H1 (cell line): Measurements from ENCODE around the gene HS3ST6. TPM values are rescaled to one million over a fixed set of nuclear protein-coding genes. Genes with fewer than 3 reads are reported as not detected.

Experiments used
- ATF2 ChIP-seq: IDR thresholded peaks from 2 replicates; pipeline ENCODE4 v1.6.1; 2012; ENCODE audit warnings: low read length, inconsistent platforms
- CBX8 ChIP-seq: fragments of 300-800, 300-1000 bp; sonication (generic); IDR thresholded peaks from 2 replicates; pipeline ENCODE4 v1.7.1; 2016; ENCODE audit warnings: low read depth, low read length, borderline replicate concordance
- CHD2 ChIP-seq: IDR thresholded peaks from 2 replicates; pipeline ENCODE4 v1.6.1; 2012; ENCODE audit warnings: low read length, improper control_type of control experiment
- EP300 ChIP-seq, 2 experiments: IDR thresholded peaks; 1 replicate in 1 of 2; 2 replicates in 1 of 2; pipeline ENCODE4 v1.6.1; 2011 to 2012; ENCODE audit warnings: low read depth in 2 of 2, low read length in 2 of 2, mild to moderate bottlenecking in 2 of 2, borderline replicate concordance in 1 of 2, inconsistent platforms in 1 of 2, moderate library complexity in 1 of 2
- EZH2 ChIP-seq: fragments of 200-600 bp; sonication (generic); IDR thresholded peaks from 2 replicates; pipeline ENCODE4 v1.7.1; 2012; ENCODE audit warnings: low read depth, mild to moderate bottlenecking, moderate library complexity, low read length, inconsistent platforms; ENCODE audit not compliant: severe bottlenecking
- GABPA ChIP-seq: IDR thresholded peaks from 2 replicates; pipeline ENCODE4 v1.6.1; 2011; ENCODE audit warnings: mild to moderate bottlenecking, low read length, moderate library complexity, borderline replicate concordance; ENCODE audit not compliant: insufficient read depth
- HDAC2 ChIP-seq, 2 experiments: fragments of 300-600 bp in 1 of 2; sonication (generic) in 1 of 2; IDR thresholded peaks; 2 replicates each; pipeline ENCODE4 v1.6.1; 2011 to 2012; ENCODE audit warnings: low read depth in 2 of 2, low read length in 2 of 2, mild to moderate bottlenecking in 2 of 2, moderate library complexity in 2 of 2, borderline replicate concordance in 1 of 2, inconsistent platforms in 1 of 2
- KDM5A ChIP-seq: fragments of 200-600 bp; IDR thresholded peaks from 2 replicates; pipeline ENCODE4 v1.7.1; 2012; ENCODE audit warnings: mild to moderate bottlenecking, low read length, inconsistent platforms, mixed read lengths
- RBBP5 ChIP-seq: IDR thresholded peaks from 2 replicates; pipeline ENCODE4 v1.7.1; 2012; ENCODE audit warnings: low read depth, mild to moderate bottlenecking, inconsistent platforms, low read length, moderate library complexity, borderline replicate concordance
- RNF2 ChIP-seq: fragments of 200-900, 300-1000 bp; sonication (generic); IDR thresholded peaks from 2 replicates; pipeline ENCODE4 v1.7.1; 2016; ENCODE audit warnings: borderline replicate concordance, low read depth, mild to moderate bottlenecking, antibody characterized with exemption, low read length; ENCODE audit not compliant: poor library complexity, severe bottlenecking; ENCODE audit errors: missing control alignments
- SIN3A ChIP-seq, 2 experiments: IDR thresholded peaks in 1 of 2; conservative IDR thresholded peaks in 1 of 2; 2 replicates each; pipeline ENCODE4 v1.6.1; 2011 to 2012; ENCODE audit warnings: low read length in 2 of 2, improper control_type of control experiment in 1 of 2, low read depth in 1 of 2, mild to moderate bottlenecking in 1 of 2
- TAF1 ChIP-seq: IDR thresholded peaks from 2 replicates; pipeline ENCODE4 v1.6.1; 2011; ENCODE audit warnings: mild to moderate bottlenecking, low read depth, low read length
- TBP ChIP-seq: IDR thresholded peaks from 2 replicates; pipeline ENCODE4 v1.6.1; 2011; ENCODE audit warnings: low read depth, low read length, improper control_type of control experiment
- USF2 ChIP-seq: IDR thresholded peaks from 2 replicates; pipeline ENCODE4 v1.6.1; 2011; ENCODE audit warnings: low read length, improper control_type of control experiment
- YY1 ChIP-seq: IDR thresholded peaks from 2 replicates; pipeline ENCODE4 v1.6.1; 2011; ENCODE audit warnings: low read depth, mild to moderate bottlenecking, low read length
- polyA plus RNA-seq, 7 experiments: library from polyadenylated mRNA; depleted of rRNA in 3 of 7; stranded (reverse) in 5 of 7; unstranded in 2 of 7; fragments of >200 nt in 5 of 7; fragments of 200-250 nt in 2 of 7; gene quantifications; 1 replicate in 5 of 7; 2 replicates in 1 of 7; 4 replicates in 1 of 7; pipeline versions ENCODE4 v1.2.1 to v1.2.3, GENCODE V29; 2011 to 2013; ENCODE audit warnings: missing spikeins in 2 of 7, mixed read lengths in 2 of 7
- total RNA-seq: library from RNA; stranded (reverse); fragmentation: NEBNext Ultra II Directional; extraction: Animal tissue kit (Norgen Biotek cat#: 25700); gene quantifications from 2 replicates; pipeline ENCODE4 v1.2.1, GENCODE V29; 2021
- TF ChIP-seq, protein P1 (sequence below): IDR thresholded peaks from 2 replicates; pipeline ENCODE4 v1.6.1; 2012; ENCODE audit warnings: inconsistent platforms
- TF ChIP-seq, protein P2 (sequence below): IDR thresholded peaks from 2 replicates; pipeline ENCODE4 v1.6.1; 2012; ENCODE audit warnings: inconsistent platforms

Gene HS3ST6
- total and polyA plus RNA-seq, 2 of the 8 experiments (the other 6 are each of a cell fraction or from before 2014, with no cell fraction given) = 0.36 to 0.39 TPM

DNA sequence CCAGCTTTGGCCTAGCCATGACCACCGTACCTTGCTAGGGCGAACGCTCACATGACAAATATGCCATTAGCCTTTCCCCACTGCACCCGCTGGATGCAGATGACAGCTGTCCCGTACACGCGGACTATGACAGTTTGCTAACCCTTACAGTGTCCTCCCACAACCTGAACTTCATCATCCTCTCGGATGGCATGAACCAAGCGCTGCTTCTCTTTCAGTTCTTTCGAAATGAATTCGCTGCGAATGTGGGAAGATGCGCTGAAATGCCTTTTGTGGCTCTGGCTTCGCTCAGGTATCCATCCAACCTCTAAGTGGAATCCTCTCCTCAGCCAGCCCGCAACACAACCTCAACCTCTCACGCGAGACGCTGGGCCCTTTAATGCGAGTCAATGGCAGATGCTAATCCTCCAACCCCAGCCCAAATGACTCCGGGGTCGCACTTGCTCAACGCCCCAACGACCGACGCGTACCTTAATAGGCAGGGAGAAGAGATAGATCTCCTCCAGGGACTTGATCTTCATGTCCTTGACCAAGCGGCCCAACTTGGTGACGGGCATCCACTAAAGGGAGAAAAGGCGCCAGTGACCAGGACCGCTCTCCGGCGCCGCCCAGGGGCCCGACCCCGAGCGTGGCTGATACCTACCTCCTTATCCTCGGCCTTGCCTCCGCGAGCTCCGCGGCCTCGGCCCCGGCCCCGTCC, 45.7 kb upstream of the HS3ST6 start (continued):
- TF ChIP-seq KDM5A = no peak
- TF ChIP-seq TAF1 = no peak
- no peak for TF ChIP-seq USF2
- peak in 1 of 2 experiments; percentile 73; a peak in 1 of 4 replicates for TF ChIP-seq HDAC2 (IDR thresholded peaks at IDR 0.05; ENCODE audit: borderline replicate concordance in 1 of 2, low read depth in 2 of 2, low read length in 2 of 2)
- no peak for TF ChIP-seq GABPA
- TF ChIP-seq, protein P1, sequence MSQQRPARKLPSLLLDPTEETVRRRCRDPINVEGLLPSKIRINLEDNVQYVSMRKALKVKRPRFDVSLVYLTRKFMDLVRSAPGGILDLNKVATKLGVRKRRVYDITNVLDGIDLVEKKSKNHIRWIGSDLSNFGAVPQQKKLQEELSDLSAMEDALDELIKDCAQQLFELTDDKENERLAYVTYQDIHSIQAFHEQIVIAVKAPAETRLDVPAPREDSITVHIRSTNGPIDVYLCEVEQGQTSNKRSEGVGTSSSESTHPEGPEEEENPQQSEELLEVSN = no peak
- no peak for TF ChIP-seq RNF2
- TF ChIP-seq EP300 (IDR thresholded peaks at IDR 0.05; ENCODE audit: borderline replicate concordance in 1 of 2, low read depth in 2 of 2, low read length in 2 of 2) = no peak
- no peak for TF ChIP-seq EZH2
- TF ChIP-seq TBP = no peak
- TF ChIP-seq, protein P2, sequence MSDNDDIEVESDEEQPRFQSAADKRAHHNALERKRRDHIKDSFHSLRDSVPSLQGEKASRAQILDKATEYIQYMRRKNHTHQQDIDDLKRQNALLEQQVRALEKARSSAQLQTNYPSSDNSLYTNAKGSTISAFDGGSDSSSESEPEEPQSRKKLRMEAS = no peak
- no peak for TF ChIP-seq ATF2
- no peak for TF ChIP-seq CHD2
- peak in 1 of 2 experiments; percentile 41; a peak in 2 of 4 replicates for TF ChIP-seq SIN3A (conservative IDR thresholded peaks at IDR 0.05 in 1 of 2, IDR thresholded peaks at IDR 0.05 in 1 of 2; ENCODE audit: low read depth in 1 of 2, low read length in 2 of 2)
- no peak for TF ChIP-seq YY1
- TF ChIP-seq RBBP5 = no peak
- TF ChIP-seq CBX8 = no peak
